ENCODE measurements around the gene CXCL16. TPM values are rescaled to one million over a fixed set of nuclear protein-coding genes. Genes with fewer than 3 reads are reported as not detected.
"Not testable (repeated sequence)": the region's sequence is repeated elsewhere in the genome, so short reads cannot be mapped to it uniquely, and the experiment has no call there.

The CXCL16 gene
- total RNA-seq, 6 experiments from 2014 or later, result 13.3 to 69.6 (median 31.3) TPM

DNA sequence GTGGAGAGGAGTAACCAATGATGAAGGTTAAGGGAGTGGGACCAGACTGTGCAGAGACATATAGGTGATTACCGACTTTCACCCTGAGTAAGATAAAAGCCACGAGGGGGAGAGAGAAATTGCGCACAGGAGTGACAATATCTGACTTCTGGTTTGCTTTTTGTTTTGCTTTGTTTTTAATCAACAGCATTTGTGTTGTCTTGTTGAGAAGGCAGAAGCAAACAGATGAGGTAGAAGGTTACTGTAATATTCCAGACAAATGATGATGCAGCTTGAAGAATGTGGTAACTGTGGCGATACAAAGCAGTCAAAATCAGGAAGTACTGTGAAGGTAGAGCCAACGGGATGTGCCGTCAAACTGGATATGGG lies 43.3 kb downstream of the CXCL16 start:
- H3K4me1 ChIP-seq, result no peaks in the 10 kb centered on the region
- H3K27ac ChIP-seq, result no peak overlapping the region
- 63% methylated on average over 6 of the region's 6 CpGs for WGBS (ENCODE audit: insufficient coverage, low coverage, low lambda C conversion rate, missing lambda C conversion rate)
- TF ChIP-seq POLR2A (IDR thresholded peaks at IDR 0.05), result no peak
- TF ChIP-seq, protein P1, sequence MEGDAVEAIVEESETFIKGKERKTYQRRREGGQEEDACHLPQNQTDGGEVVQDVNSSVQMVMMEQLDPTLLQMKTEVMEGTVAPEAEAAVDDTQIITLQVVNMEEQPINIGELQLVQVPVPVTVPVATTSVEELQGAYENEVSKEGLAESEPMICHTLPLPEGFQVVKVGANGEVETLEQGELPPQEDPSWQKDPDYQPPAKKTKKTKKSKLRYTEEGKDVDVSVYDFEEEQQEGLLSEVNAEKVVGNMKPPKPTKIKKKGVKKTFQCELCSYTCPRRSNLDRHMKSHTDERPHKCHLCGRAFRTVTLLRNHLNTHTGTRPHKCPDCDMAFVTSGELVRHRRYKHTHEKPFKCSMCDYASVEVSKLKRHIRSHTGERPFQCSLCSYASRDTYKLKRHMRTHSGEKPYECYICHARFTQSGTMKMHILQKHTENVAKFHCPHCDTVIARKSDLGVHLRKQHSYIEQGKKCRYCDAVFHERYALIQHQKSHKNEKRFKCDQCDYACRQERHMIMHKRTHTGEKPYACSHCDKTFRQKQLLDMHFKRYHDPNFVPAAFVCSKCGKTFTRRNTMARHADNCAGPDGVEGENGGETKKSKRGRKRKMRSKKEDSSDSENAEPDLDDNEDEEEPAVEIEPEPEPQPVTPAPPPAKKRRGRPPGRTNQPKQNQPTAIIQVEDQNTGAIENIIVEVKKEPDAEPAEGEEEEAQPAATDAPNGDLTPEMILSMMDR (IDR thresholded peaks at IDR 0.05), result no peak
- ATAC-seq (no peak), DNase-seq (no peak)
- no peaks in the 10 kb centered on the region for H3K36me3 ChIP-seq
- no peak overlapping the region for H3K4me3 ChIP-seq
- H3K9me3 ChIP-seq, result no peaks in the 10 kb centered on the region
- no peaks in the 10 kb centered on the region for H3K27me3 ChIP-seq
- intact Hi-C loops (cut with DNase I), result no loop called here

DNA sequence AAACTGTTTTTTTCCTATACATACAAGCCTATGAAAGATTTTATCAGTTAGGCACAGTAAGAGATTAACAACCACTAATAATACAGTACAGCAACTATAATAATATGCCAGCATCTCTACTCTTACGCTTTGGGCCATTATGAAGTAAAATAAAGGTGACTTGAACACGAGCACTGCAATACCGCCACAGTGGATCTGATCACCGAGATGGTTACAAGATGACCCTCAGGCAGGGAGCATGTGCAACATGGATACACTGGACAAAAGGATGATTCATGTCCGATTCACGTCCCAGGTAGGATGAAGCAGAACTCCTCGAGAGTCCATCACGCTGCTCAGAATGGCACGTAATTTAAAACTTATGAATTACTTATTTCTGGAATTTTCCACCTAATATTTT lies 46.3 kb downstream of the CXCL16 start:
- ATAC-seq (no peak), DNase-seq (no peak)
- Histone ChIP-seq H3K9me3 (no peaks in the 10 kb centered on the region), H3K4me1 (no peaks in the 10 kb centered on the region), H3K36me3 (peaks cover 0 to 8% (median 0%) of the 10 kb centered on the region in 4 donors), H3K4me3 (no peak overlapping the region), H3K27me3 (no peaks in the 10 kb centered on the region), H3K27ac (no peak overlapping the region)
- WGBS (ENCODE audit: insufficient coverage, low coverage, low lambda C conversion rate, missing lambda C conversion rate), result 77% methylated on average over 9 of the region's 9 CpGs
- TF ChIP-seq, protein P1 (IDR thresholded peaks at IDR 0.05), result no peak
- TF ChIP-seq POLR2A (IDR thresholded peaks at IDR 0.05), result no peak
- intact Hi-C loops (cut with DNase I), result no loop called here

DNA sequence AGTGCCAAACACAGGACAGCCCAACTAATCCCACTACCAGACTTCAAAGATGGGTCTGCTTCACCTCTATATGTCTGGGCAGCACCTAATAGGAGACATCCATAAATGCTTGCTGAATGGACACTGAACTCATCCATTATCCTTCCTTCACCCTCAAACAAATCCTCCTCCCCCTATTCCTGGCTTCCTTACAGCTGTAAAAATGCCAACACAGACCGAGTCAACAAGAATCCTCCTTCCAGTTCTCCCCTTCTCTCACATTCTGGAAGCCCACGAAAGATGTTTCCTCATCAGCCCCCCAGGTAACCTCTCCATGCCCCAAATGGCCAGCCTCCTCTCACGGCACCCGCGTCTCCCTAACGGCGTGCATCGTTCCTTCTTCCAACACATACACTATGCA lies 48.0 kb downstream of the CXCL16 start:
- no peaks in the 10 kb centered on the region for H3K9me3 ChIP-seq
- H3K27ac ChIP-seq, result no peak overlapping the region
- H3K4me3 ChIP-seq, result no peak overlapping the region
- TF ChIP-seq, protein P1 (IDR thresholded peaks at IDR 0.05), result no peak
- no peak for TF ChIP-seq POLR2A (IDR thresholded peaks at IDR 0.05)
- peaks cover 0 to 8% (median 0%) of the 10 kb centered on the region in 4 donors for H3K36me3 ChIP-seq
- no peak for DNase-seq
- 79% methylated on average over 8 of the region's 8 CpGs for whole genome bisulfite sequencing (ENCODE audit: insufficient coverage, low coverage, low lambda C conversion rate, missing lambda C conversion rate)
- intact Hi-C loops (cut with DNase I), result no loop called here
- H3K27me3 ChIP-seq, result no peaks in the 10 kb centered on the region
- H3K4me1 ChIP-seq, result no peaks in the 10 kb centered on the region
- no peak for ATAC-seq

DNA sequence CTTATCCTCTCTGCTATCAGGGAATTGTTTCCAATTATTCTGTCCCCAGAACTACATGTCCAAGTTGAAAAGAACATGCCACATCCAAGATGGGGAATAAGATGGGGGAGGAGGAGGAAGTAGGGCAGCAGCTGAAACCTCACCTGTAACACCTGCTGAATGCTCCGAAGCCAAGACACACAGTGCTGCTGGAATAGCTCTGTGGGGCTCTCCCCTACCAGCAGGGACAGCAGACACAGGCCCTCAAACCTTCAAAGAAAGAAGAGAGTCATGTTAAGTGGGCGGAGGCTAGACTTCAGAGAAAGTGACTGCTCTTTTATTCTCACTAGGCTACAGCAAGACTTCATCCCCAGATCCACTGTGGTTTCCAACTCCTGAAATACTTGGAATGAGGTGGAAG lies 49.0 kb downstream of the CXCL16 start:
- Histone ChIP-seq H3K36me3 (peaks cover 0 to 8% (median 0%) of the 10 kb centered on the region in 4 donors), H3K27me3 (no peaks in the 10 kb centered on the region), H3K4me1 (no peaks in the 10 kb centered on the region), H3K27ac (no peak overlapping the region), H3K9me3 (no peaks in the 10 kb centered on the region), H3K4me3 (no peak overlapping the region)
- intact Hi-C loops (cut with DNase I), result no loop called here
- 90% methylated on average over 2 of the region's 2 CpGs for WGBS (ENCODE audit: insufficient coverage, low coverage, low lambda C conversion rate, missing lambda C conversion rate)
- no peak for TF ChIP-seq POLR2A (IDR thresholded peaks at IDR 0.05)
- TF ChIP-seq, protein P1 (IDR thresholded peaks at IDR 0.05), result no peak
- no peak for ATAC-seq
- DNase-seq, result no peak

DNA sequence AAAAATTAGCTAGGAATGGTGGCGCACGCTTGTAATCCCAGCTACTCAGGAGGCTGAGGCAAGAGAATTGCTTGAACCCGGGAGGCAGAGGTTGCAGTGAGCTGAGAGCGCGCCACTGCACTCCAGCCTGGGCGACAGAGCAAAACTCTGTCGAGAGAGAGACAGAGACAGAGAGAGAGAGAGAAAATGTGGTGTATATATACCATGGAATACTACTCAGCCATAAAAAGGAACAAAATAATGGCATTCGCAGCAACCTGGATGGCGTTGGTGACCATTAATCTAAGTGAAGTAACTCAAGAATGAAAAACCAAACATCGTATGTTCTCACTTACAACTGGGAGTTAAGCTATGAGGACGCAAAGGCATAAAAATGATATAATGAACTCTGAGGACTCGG lies 49.9 kb downstream of the CXCL16 start:
- H3K36me3 ChIP-seq; H3K27ac ChIP-seq; DNase-seq; H3K9me3 ChIP-seq; intact Hi-C loops (cut with DNase I); H3K4me3 ChIP-seq; H3K27me3 ChIP-seq; H3K4me1 ChIP-seq; ATAC-seq: not testable (repeated sequence)
- 80% methylated on average over 7 of the region's 12 CpGs for WGBS (ENCODE audit: insufficient coverage, low coverage, low lambda C conversion rate, missing lambda C conversion rate)

DNA sequence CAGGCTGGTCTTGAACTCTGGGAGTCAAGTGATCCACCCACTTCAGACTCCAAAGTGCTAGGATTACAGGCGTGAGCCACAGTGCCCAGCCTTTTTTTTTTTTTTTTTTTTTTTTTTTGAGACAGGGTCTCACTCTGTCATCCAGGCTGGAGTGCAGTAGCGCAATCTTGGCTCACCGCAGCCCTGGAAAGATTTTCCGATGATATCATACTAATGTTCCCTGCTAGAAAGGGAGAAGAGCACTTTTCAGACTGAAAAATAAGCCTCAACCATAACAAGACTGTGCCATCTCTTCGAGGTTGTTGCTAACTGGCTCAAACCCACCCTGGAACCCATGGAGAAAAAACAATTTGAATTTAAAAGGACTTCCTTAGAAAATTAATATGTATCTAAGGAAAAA lies 56.0 kb downstream of the CXCL16 start:
- ATAC-seq; intact Hi-C loops (cut with DNase I); H3K9me3 ChIP-seq; H3K27ac ChIP-seq; H3K27me3 ChIP-seq; DNase-seq; H3K4me1 ChIP-seq; H3K4me3 ChIP-seq: not testable (repeated sequence)
- 94% methylated on average over 4 of the region's 5 CpGs for WGBS (ENCODE audit: insufficient coverage, low coverage, low lambda C conversion rate, missing lambda C conversion rate)
- H3K36me3 ChIP-seq, result peaks cover 0 to 22% (median 9%) of the 10 kb centered on the region in 4 donors

Measured in right lobe of liver (tissue), 6 donors.